ENCODE measurements around the gene NDUFA3.
A peak's percentile ranks its signal among the peaks of the same experiment; 100 is the strongest.

The NDUFA3 gene

GRCh38 chr19:54108496-54108895 lies 5.8 kb downstream of the NDUFA3 start:
- no peak for DNase-seq

DNA sequence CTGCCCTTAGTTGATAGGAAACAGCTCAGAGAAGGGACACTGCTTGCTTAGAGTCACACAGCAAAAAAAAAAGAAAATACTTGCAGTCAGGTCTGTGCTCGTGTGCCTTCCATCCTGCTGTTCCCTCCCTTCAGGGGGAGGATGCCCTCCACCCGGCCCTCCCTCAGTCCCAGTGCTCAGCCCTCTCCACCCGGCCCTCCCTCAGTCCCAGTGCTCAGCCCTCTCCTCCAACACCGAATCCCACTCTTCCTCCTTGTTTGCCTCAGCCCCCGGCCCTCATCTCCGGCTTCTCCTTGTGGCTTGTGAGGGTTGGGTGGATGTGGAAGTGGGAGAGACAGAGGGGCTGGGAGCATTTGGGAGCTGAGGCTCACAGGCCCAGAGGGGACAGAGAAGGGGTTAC lies 7.0 kb downstream of the NDUFA3 start:
- no peak for DNase-seq

DNA sequence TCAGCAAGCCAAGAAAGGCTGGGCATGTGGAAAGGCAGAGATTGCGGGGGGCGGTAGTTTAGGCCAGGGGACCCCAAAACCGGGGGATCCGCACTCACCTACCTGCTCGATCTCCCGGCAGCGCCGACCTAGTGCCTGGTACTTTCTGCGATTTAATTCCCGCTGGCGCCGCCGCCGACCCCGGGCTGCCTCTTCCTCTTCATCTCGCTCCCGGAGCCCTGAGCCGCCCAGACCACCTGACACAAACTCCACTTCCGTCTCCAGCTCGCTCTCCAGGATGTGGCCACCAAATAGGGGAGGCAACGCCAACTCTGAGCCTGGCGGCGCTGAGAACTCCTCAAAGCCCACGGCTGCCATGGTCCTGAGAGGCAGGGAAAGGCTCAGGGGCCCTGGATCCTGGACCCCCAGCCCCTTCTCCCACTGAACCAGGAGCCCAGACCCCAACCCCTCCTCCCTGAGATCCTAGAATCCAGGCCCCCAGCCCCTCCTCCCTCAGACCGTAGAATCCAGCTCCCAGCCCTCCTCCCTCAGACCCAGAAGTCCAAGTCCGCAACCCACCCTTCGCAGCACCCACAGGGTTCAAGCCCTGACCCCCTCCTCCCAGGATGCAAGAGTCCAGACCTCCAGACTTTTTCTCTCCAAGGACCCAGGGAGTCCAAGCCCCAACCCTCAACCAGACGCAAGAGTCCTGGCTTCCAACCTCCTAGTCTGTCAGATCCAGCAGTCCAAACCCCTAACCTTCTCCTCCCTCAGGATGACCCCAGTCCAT lies 11.9 kb downstream of the NDUFA3 start:
- DNase-seq: peak; percentile 41

DNA sequence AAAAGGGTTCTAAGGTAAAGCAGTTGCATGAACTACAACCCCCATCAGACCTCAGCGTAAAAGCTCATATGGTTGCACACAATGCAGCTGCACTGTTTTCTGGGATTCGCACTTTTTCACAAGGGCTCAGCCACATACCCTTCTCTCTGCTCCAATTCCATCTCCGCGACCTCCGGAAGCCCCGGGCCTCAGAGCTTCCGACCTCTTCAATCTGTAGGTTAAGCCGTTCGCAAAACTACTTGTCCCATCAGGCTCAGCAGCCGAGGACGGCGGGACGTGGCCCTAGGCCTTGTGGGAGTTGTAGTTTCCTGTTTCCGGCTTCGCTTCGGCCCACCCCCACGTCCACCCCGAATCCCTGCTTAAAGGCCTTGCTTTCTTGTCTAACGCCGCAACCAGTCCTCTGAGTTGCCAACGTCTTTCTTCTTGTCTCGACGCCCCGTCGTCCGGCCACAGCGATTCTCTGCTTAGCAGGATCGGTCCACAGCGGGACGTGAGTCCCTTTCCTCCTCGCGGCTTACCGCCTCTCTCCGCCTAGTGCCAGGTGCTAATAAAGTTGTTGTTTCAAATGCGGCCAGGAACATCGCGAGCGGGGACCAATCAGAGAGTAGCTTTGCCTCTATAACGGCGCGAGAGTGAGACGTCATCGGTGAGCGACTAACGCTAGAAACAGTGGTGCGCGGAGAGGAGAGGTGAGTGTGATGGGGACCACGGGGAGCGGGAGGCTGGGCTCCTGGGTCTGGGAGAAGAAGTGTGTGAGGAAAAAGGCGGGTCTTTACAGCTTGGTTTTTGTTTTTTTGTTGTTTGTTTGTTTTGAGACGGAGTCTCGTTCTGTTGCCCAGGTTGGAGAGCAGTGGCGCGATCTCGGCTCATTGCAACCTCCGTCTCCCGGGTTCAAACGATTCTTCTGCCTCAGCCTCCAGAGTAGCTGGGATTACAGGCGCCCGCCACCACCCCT lies 12.7 kb downstream of the NDUFA3 start, which contains the start of the genes PRPF31 and TFPT:
TSS of gene PRPF31 (plus strand) at position 646 of the 955 bp plus-strand sequence. CDS start 2,525 bp downstream, outside the sequence.
TSS of gene TFPT (minus strand) at position 549 of the 955 bp plus-strand sequence. CDS start at position 161, 388 bp downstream.
- peak; percentile 94 for DNase-seq

GRCh38 chr19:54121259-54121658 lies 18.6 kb downstream of the NDUFA3 start:
- no peak for DNase-seq

DNA sequence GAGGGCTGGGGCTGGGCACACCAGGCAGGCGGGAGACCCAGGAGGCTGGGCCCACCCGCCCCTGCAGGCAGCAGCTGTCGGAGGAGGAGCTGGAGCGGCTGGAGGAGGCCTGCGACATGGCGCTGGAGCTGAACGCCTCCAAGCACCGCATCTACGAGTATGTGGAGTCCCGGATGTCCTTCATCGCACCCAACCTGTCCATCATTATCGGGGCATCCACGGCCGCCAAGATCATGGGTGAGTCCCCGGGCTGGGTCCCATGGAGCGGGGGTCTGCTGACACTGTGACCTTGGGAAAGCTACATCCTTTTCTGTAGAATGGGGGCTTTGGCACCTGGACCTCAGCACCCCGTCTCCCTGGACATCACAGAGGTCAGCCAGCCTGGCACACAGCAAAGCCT lies 21.0 kb downstream of the NDUFA3 start:
- no peak for DNase-seq

DNA sequence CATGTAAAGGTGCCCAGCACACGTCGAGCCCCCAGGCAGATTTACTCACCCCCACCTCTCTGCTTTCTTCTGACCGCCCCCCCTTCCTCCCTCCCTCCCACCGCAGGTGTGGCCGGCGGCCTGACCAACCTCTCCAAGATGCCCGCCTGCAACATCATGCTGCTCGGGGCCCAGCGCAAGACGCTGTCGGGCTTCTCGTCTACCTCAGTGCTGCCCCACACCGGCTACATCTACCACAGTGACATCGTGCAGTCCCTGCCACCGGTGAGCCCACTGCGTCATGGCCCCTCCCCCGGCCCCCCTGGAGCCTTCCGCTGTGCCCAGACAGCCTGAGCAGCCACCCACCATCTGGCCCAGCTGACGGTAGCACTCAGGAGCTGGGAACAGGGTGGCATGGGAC lies 21.7 kb downstream of the NDUFA3 start:
- no peak for DNase-seq

DNA sequence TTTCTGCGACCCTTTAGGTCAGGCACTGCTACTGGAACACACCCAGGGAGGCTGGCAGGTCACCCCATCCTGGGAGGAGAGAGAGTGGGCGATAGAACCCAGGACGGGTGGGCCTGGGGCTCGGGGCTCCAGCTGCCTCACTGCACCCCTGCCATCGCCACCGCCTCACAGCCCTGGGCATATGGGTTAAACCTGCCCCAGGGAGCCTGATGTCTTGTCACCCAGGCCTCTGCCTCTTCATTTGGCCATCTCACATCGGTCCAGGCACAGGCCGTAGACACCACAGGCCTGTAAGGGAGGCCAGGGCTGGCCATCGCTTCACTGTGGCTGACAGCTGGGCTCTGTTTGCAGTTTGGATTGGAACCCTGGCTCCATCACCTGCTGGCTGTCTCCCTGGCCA lies 23.1 kb downstream of the NDUFA3 start:
- DNase-seq: no peak

- no peak for DNase-seq
Observed at GRCh38 chr19:54127688-54128440, 25.2 kb downstream of the NDUFA3 start.

- no peak for DNase-seq
Observed at GRCh38 chr19:54128441-54128725, 25.7 kb downstream of the NDUFA3 start.

DNA sequence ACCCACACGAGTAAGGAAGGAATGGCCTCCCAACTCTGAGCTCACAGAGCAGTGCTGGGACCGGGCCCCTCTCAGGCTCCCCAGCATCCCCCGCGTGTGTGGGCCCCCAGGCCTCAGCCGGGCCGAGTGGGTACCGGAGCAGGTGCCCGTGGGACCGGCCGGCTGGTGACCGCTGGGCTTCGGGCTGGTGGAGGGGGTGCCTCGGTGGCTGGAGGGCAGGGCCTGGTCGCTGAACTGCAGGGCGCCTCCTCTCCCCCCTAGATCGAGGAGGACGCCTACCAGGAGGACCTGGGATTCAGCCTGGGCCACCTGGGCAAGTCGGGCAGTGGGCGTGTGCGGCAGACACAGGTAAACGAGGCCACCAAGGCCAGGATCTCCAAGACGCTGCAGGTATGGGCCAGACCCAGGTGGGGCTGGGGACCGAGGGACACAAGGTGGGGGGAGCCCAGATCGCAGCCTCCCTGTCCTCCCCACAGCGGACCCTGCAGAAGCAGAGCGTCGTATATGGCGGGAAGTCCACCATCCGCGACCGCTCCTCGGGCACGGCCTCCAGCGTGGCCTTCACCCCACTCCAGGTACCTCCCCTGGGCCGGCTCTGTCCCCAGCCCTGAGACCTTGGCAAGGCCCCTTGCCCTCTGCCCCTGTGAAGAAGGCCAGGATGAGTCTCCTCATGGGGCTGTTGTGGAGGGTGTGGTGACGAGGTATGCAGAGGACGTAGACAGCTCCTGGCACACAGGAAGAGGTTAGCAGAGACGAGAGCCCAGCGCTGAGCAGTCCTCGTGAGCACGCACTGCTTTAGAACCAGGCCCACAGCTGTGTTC lies 26.4 kb downstream of the NDUFA3 start:
- DNase-seq: no peak

DNA sequence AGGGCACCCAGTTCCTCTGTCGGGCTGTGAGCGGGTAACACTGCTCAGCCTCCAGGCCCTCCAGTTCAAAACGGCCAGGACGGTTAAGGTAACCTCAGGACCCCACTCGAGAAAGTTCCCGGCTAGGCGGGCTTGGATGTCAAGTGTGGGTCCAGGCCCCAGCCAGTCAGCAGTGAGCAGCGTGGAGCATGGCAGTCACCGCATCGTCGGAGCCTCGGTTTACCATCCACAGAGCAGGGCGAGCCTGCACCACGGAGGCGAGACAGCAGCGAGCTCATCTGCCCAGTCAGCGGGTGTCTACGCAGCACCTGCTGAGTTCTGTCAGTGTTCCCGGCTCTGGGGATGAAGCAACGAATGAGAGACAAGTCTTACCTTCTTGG lies 27.0 kb downstream of the NDUFA3 start:
- no peak for DNase-seq

DNA sequence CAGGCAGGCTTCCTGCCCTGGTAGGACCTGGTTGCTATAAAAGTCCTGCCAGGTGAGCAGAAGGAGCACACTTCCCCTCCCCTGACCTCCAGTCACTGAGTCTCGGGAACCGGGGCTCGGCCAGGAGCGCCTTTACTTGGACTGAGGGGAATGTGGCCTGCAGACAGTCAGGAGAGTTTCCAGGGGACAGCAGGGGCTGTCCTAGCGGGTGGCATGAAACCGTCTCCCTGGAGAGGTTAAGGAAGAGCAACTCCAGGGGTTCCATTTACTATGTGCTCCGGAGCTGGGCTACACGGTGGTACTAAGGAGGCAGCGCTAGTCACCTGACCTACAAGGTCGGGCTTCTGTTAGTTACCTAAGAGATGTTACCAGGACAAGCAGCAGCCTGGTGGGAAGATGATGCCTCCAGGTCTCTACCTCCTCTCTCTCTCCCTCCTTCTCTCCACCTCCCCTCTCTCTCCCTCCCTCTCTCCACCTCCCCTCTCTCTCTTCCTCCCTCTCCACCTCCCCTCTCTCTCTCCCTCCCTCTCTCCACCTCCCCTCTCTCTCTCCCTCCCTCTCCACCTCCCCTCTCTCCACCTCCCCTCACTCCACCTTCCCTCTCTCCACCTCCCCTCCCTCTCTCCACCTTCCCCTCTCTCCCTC lies 30.8 kb downstream of the NDUFA3 start:
- DNase-seq: no peak

- DNase-seq: no peak
Observed at GRCh38 chr19:54133957-54134590, 31.4 kb downstream of the NDUFA3 start.

DNA sequence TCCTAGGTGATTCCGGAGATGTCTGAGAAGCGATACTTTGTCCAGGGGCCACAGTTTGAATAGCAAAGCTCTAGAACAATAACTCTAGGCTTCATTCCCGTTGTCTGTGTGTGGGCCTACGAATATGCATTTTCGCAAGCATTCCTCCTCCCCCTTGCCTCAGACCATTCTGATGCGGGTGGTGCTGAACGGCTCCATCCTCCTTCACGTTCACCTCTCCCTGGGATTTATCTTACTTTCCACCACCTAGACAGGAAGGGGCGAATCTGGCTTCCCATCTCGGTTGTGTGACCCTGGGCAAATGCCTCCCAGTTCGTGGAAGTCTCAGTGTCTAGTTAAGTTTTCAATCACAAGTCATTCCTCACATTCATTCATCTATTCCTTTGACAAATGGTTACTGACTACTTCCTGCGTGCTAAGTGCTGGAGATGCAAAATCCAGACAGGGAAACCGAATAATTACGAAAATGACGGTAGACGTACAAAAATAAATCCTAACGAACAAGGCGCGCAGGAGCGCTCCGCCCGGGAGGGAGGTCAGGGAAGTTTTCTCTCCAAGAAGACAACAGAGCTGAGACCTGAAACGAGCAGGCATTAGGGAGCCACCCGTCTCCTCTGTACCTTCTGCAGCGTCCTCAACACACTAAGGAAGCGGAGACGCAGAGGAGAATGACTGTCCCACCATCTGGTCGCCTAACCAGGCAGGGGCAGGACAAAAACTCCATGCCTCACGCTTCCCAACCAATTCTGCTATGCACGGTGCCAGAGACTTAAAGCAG lies 33.6 kb downstream of the NDUFA3 start:
- no peak for DNase-seq

GRCh38 chr19:54136864-54137698 lies 34.4 kb downstream of the NDUFA3 start:
- peak; percentile 100 for DNase-seq

DNA sequence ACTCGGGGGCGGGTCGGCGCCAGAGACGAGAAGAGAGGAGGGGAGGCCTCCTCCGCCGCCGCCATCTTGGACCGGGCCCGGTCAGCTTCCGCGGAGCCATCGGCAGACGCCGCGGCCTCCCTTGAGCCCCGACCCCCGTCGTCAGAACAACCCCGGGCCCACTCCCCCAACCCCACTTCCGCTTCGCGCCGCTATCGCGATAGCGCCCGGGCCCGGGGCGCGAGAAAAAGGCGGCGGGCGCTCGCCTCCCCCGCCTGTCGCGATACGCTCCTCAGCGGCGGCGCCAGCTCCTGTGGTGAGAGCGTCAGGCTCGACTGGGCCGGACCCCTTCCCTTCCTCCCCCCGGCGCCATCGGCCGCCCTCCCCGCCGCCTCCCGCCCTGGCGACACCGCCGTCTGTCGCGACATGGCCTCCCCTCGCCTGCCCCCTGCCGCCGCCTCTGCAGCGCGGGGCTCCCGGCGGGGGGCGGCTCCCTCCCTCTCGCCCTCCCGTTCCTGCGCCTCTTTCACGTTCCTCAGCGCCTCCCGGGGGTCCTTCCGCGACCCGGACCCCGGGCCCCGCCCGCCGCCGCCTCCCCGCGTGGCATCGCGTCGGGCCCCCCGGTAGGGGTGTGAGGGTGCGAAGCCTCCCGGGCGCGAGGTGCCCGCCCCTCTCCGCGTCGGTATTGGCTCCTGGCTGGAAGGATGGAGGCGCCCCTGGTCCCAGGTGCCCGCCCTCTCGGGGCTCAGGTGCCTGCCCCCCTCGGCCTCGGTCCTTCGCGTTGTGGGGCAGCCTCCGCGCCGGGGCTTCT lies 35.2 kb downstream of the NDUFA3 start, which contains the start of gene CNOT3:
TSS of gene CNOT3 (plus strand) at position 64 of the 790 bp plus-strand sequence. CDS start 5,217 bp downstream, outside the sequence.
- no peak for DNase-seq

- no peak for DNase-seq
Observed at GRCh38 chr19:54138489-54139256, 36.0 kb downstream of the NDUFA3 start.

Measured in CD4-positive, alpha-beta T cell treated with Interleukin-15 for 1 hour (primary cell).